ENCODE measurements around the gene DNAJC21. TPM values are rescaled to one million over a fixed set of nuclear protein-coding genes. Genes with fewer than 3 reads are reported as not detected.

The DNAJC21 gene
- polyA plus RNA-seq, 3 donors, result 8.5 to 10.2 (median 8.6) TPM

DNA sequence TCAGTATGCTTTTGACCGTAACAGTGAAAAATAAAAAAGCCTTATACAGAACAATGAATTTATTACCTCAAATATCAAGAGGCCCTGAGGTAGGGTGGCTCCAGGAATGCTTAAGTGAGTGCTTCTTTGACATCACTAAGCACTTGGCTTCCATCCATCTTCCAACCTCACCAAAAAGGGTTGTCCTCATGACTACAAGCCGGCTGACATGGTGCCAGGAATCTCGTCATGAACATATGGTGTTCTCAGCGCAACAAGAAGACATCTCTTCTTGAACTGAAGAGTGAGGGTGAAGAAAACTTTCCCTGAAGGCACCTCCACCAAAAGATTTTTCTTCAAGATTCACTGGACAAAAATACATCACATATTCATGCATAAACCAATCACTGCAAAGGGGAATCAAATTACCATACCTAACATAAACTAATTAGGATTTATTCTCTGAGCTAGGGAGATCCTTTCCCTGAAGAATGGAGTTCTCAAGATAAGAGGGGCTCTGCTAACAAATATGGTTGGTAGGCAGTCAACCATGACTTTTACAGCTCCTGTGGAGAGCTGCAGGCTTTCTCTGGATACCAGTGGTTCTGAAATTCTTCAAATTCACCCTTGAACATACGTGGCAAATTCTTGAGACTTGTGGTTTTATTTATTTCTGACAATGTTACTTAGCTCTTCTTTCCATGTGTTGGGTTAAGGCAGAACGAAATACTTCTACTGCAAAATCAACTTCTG, 68.9 kb downstream of the DNAJC21 start:
- Histone ChIP-seq H2AFZ (ENCODE audit: insufficient read depth, low read depth, low read length, poor library complexity, severe bottlenecking) (no peak overlapping the region), H3K9me3 (replicated peaks in 1 of 2; ENCODE audit: control insufficient read depth in 1 of 2, insufficient read depth in 1 of 2, low read length in 2 of 2) (no peaks in the 10 kb centered on the region), H3K9ac (ENCODE audit: insufficient read depth, low read length, poor library complexity, severe bottlenecking) (no peak overlapping the region), H3K36me3 (replicated peaks in 1 of 2; ENCODE audit: control insufficient read depth in 1 of 2, insufficient read depth in 2 of 2, low read length in 2 of 2) (no peaks in the 10 kb centered on the region), H3K4me3 (replicated peaks in 1 of 3; ENCODE audit: low read depth in 2 of 3, low read length in 3 of 3) (no peak overlapping the region), H3K27ac (ENCODE audit: low read depth in 1 of 2, low read length in 2 of 2) (no peak overlapping the region), H3K4me2 (replicated peaks; ENCODE audit: extremely low read depth, low read length, poor library complexity, severe bottlenecking) (no peak overlapping the region), H3K79me2 (ENCODE audit: insufficient read depth, low read length) (no peaks in the 10 kb centered on the region), H3K4me1 (ENCODE audit: control insufficient read depth in 1 of 2, insufficient read depth in 2 of 2, low read length in 2 of 2) (no peaks in the 10 kb centered on the region), H4K20me1 (ENCODE audit: insufficient read depth, low read length) (no peaks in the 10 kb centered on the region), H3K27me3 (ENCODE audit: control insufficient read depth in 2 of 2, insufficient read depth in 2 of 2, low read length in 2 of 2) (peaks cover 5 to 6% of the 10 kb centered on the region in 2 donors)
- no peak overlapping the region for H3K4me3 Mint-ChIP-seq
- no peaks in the 10 kb centered on the region for H3K36me3 Mint-ChIP-seq
- H3K4me1 Mint-ChIP-seq, result no peaks in the 10 kb centered on the region
- H3K27ac Mint-ChIP-seq, result no peak overlapping the region
- DNase-seq, result no peak
- peaks cover 0 to 5% (median 0%) of the 10 kb centered on the region in 7 donors for H3K9me3 Mint-ChIP-seq
- peaks cover 6 to 19% (median 17%) of the 10 kb centered on the region in 3 donors for H3K27me3 Mint-ChIP-seq (ENCODE audit: low read depth in 3 of 3)
- no CpG with 5 or more reads among the region's 6 CpGs for WGBS (ENCODE audit: insufficient coverage)
- TF ChIP-seq CTCF (IDR thresholded peaks at IDR 0.05), result no peak
- intact Hi-C loops (cut with micrococcal nuclease), result no loop called here

DNA sequence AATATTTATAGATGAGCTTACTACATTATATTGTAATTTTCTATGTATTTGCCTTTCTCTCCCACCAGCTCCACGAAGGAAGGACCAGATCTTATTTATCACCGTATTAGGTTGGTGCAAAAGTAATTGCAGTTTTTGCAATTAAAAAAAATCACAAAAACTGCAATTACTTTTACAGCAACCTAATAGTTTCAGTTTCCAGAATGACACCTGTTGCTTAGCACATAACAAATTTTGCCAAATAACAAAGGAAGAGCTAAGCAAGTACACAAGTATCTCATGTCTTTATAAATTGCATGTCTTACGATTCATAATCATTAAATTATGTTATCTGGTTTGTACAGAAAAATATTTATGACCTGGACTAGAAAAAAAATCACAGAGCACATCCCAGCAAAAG, 72.5 kb downstream of the DNAJC21 start:
- H3K4me3 Mint-ChIP-seq, result no peak overlapping the region

More for the DNA sequence above, 72.5 kb downstream of the DNAJC21 start:
- H3K4me3 ChIP-seq (replicated peaks in 1 of 3; ENCODE audit: low read depth in 2 of 3, low read length in 3 of 3), result no peak overlapping the region
- H3K27ac ChIP-seq (ENCODE audit: low read depth in 1 of 2, low read length in 2 of 2), result no peak overlapping the region
- peaks cover 4 to 16% (median 13%) of the 10 kb centered on the region in 3 donors for H3K27me3 Mint-ChIP-seq (ENCODE audit: low read depth in 3 of 3)
- no peaks in the 10 kb centered on the region for H3K4me1 ChIP-seq (ENCODE audit: control insufficient read depth in 1 of 2, insufficient read depth in 2 of 2, low read length in 2 of 2)
- H3K27ac Mint-ChIP-seq, result no peak overlapping the region
- no peaks in the 10 kb centered on the region for H4K20me1 ChIP-seq (ENCODE audit: insufficient read depth, low read length)
- no peaks in the 10 kb centered on the region for H3K36me3 Mint-ChIP-seq
- intact Hi-C loops (cut with micrococcal nuclease), result no loop called here
- no peaks in the 10 kb centered on the region for H3K27me3 ChIP-seq (ENCODE audit: control insufficient read depth in 2 of 2, insufficient read depth in 2 of 2, low read length in 2 of 2)
- H3K9ac ChIP-seq (ENCODE audit: insufficient read depth, low read length, poor library complexity, severe bottlenecking), result no peak overlapping the region
- no peak for DNase-seq
- WGBS (ENCODE audit: insufficient coverage), result no CpG with 5 or more reads among the region's 3 CpGs
- no peaks in the 10 kb centered on the region for H3K36me3 ChIP-seq (replicated peaks in 1 of 2; ENCODE audit: control insufficient read depth in 1 of 2, insufficient read depth in 2 of 2, low read length in 2 of 2)
- no peak overlapping the region for H3K4me2 ChIP-seq (replicated peaks; ENCODE audit: extremely low read depth, low read length, poor library complexity, severe bottlenecking)
- H2AFZ ChIP-seq (ENCODE audit: insufficient read depth, low read depth, low read length, poor library complexity, severe bottlenecking), result no peak overlapping the region
- peaks cover 0 to 5% (median 0%) of the 10 kb centered on the region in 7 donors for H3K9me3 Mint-ChIP-seq
- no peaks in the 10 kb centered on the region for H3K4me1 Mint-ChIP-seq
- H3K79me2 ChIP-seq (ENCODE audit: insufficient read depth, low read length), result no peaks in the 10 kb centered on the region
- TF ChIP-seq CTCF (IDR thresholded peaks at IDR 0.05), result no peak
- H3K9me3 ChIP-seq (replicated peaks in 1 of 2; ENCODE audit: control insufficient read depth in 1 of 2, insufficient read depth in 1 of 2, low read length in 2 of 2), result no peaks in the 10 kb centered on the region

All from CD14-positive monocyte (primary cell).